MCF 10A (cell line): Measurements from ENCODE around the gene EEA1. TPM values are rescaled to one million over a fixed set of nuclear protein-coding genes. Genes with fewer than 3 reads are reported as not detected.

Source experiments
- BruUV-seq: library from RNA; stranded (reverse); fragments of 400-500 nt; replicated peaks from 2 replicates; lab custom pipeline; 2021; lab: Mats Ljungman, UMichigan
- CTCF ChIA-PET: fragments of 300-600 bp; sonication (Branson Sonifier 250); formaldehyde crosslinking; extraction: SDS; loops from one replicate; lab custom pipeline; 2021; ENCODE audit warnings: antibody characterized with exemption, inconsistent platforms; lab: Yijun Ruan, JAX
- POLR2A ChIA-PET: fragments of 300-600, 350-650 bp; sonication (Branson Sonifier 250); formaldehyde crosslinking; extraction: SDS; loops from one replicate; lab custom pipeline; 2020; ENCODE audit warnings: antibody characterized with exemption, inconsistent platforms; lab: Yijun Ruan, JAX
- DNase-seq: peaks from one replicate; pipeline ENCODE4 v3.0.0-alpha.2; 2018; ENCODE audit not compliant: unreplicated experiment
- H3K27ac Mint-ChIP-seq: one replicate; pipeline ENCODE4 v1.8.0; 2022; ENCODE audit warnings: mild to moderate bottlenecking, low read depth, mixed read lengths; ENCODE audit not compliant: unreplicated experiment
- H3K27me3 Mint-ChIP-seq: one replicate; pipeline ENCODE4 v1.8.0; 2022; ENCODE audit warnings: mixed read lengths; ENCODE audit not compliant: insufficient read depth, unreplicated experiment
- H3K36me3 Mint-ChIP-seq: one replicate; pipeline ENCODE4 v1.8.0; 2022; ENCODE audit warnings: mild to moderate bottlenecking, moderate library complexity, mixed read lengths; ENCODE audit not compliant: insufficient read depth, unreplicated experiment
- H3K4me1 Mint-ChIP-seq: one replicate; pipeline ENCODE4 v1.8.0; 2022; ENCODE audit warnings: mixed read lengths; ENCODE audit not compliant: insufficient read depth, unreplicated experiment
- H3K4me3 Mint-ChIP-seq: one replicate; pipeline ENCODE4 v1.8.0; 2022; ENCODE audit warnings: mild to moderate bottlenecking, moderate library complexity, mixed read lengths; ENCODE audit not compliant: unreplicated experiment
- H3K9me3 Mint-ChIP-seq: one replicate; pipeline ENCODE4 v1.8.0; 2022; ENCODE audit warnings: mixed read lengths; ENCODE audit not compliant: unreplicated experiment
- intact Hi-C: fragments of 100-400 bp; cut with micrococcal nuclease; formaldehyde crosslinking; loops from 2 replicates; pipeline ENCODE4 v1.14.1; 2022
- total RNA-seq: library from RNA; stranded (reverse); gene quantifications from 2 replicates; pipeline ENCODE4 v1.2.3, GENCODE V29; 2022
- TF ChIP-seq, protein P1 (sequence below): fragments of 200-600 bp; IDR thresholded peaks from one replicate; pipeline ENCODE4 v1.8.0; 2022; ENCODE audit warnings: antibody characterized with exemption, mild to moderate bottlenecking; ENCODE audit not compliant: unreplicated experiment

The EEA1 gene
- total RNA-seq, 1 experiment from 2014 or later, result 46.3 TPM

GRCh38 chr12:92876496-92876895 lies 52.6 kb downstream of the EEA1 start:
- no TSS peak for BruUV-seq
- no peak overlapping the region for H3K4me3 Mint-ChIP-seq
- peaks cover 50% of the 10 kb centered on the region for H3K36me3 Mint-ChIP-seq
- no peaks in the 10 kb centered on the region for H3K9me3 Mint-ChIP-seq
- H3K27ac Mint-ChIP-seq, result no peak overlapping the region
- ChIA-PET CTCF (interaction anchor here (0.6 to 0.7 kb wide), 4 partner anchors 19 to 1257 kb away, joined by 3 to 5 read pairs (median 4); no protein-coding TSS in a partner anchor), POLR2A (interaction anchor here (0.6 to 2.5 kb wide), 3 partner anchors 10 to 268 kb away, joined by 3 to 9 read pairs (median 6); no protein-coding TSS in a partner anchor)
- intact Hi-C loops, result no loop called here
- DNase-seq, result no peak
- H3K4me1 Mint-ChIP-seq, result no peaks in the 10 kb centered on the region
- H3K27me3 Mint-ChIP-seq, result no peaks in the 10 kb centered on the region
- TF ChIP-seq, protein P1, sequence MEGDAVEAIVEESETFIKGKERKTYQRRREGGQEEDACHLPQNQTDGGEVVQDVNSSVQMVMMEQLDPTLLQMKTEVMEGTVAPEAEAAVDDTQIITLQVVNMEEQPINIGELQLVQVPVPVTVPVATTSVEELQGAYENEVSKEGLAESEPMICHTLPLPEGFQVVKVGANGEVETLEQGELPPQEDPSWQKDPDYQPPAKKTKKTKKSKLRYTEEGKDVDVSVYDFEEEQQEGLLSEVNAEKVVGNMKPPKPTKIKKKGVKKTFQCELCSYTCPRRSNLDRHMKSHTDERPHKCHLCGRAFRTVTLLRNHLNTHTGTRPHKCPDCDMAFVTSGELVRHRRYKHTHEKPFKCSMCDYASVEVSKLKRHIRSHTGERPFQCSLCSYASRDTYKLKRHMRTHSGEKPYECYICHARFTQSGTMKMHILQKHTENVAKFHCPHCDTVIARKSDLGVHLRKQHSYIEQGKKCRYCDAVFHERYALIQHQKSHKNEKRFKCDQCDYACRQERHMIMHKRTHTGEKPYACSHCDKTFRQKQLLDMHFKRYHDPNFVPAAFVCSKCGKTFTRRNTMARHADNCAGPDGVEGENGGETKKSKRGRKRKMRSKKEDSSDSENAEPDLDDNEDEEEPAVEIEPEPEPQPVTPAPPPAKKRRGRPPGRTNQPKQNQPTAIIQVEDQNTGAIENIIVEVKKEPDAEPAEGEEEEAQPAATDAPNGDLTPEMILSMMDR, result no peak

- no peak for DNase-seq
- ChIA-PET CTCF (interaction anchor here (1.0 to 1.5 kb wide), 3 partner anchors 10 to 58 kb away, joined by 3 to 9 read pairs (median 3); partner anchors contain the start of gene EEA1), POLR2A (no interaction called here)
- BruUV-seq, result no TSS peak
- Mint-ChIP-seq H3K4me1 (no peaks in the 10 kb centered on the region), H3K9me3 (no peaks in the 10 kb centered on the region), H3K36me3 (peaks cover 7% of the 10 kb centered on the region), H3K27me3 (no peaks in the 10 kb centered on the region), H3K4me3 (no peak overlapping the region), H3K27ac (no peak overlapping the region)
- TF ChIP-seq, protein P1, result no peak
- intact Hi-C loops, result no loop called here
These were observed 58.0 kb downstream of the EEA1 start for GRCh38 chr12:92871116-92871515.

GRCh38 chr12:92866418-92866817 lies 62.7 kb downstream of the EEA1 start:
- no peak overlapping the region for H3K27ac Mint-ChIP-seq
- no peaks in the 10 kb centered on the region for H3K9me3 Mint-ChIP-seq
- no TSS peak for BruUV-seq
- TF ChIP-seq, protein P1, result no peak
- no peaks in the 10 kb centered on the region for H3K4me1 Mint-ChIP-seq
- ChIA-PET CTCF (no interaction called here), POLR2A (interaction anchor here (1.4 to 1.7 kb wide), 2 partner anchors 10 to 63 kb away, joined by 3 to 6 read pairs; partner anchors contain the start of gene EEA1)
- H3K36me3 Mint-ChIP-seq, result peaks cover 15% of the 10 kb centered on the region
- H3K4me3 Mint-ChIP-seq, result no peak overlapping the region
- intact Hi-C loops, result no loop called here
- DNase-seq, result no peak
- no peaks in the 10 kb centered on the region for H3K27me3 Mint-ChIP-seq

GRCh38 chr12:92863251-92863650 lies 65.8 kb downstream of the EEA1 start:
- ChIA-PET POLR2A (no interaction called here), CTCF (no interaction called here)
- no peaks in the 10 kb centered on the region for H3K4me1 Mint-ChIP-seq
- no peaks in the 10 kb centered on the region for H3K27me3 Mint-ChIP-seq
- no peak for DNase-seq
- H3K9me3 Mint-ChIP-seq, result no peaks in the 10 kb centered on the region
- no peak overlapping the region for H3K27ac Mint-ChIP-seq
- H3K36me3 Mint-ChIP-seq, result peaks cover 25% of the 10 kb centered on the region
- no peak overlapping the region for H3K4me3 Mint-ChIP-seq
- TF ChIP-seq, protein P1, result no peak
- intact Hi-C loops, result no loop called here
- BruUV-seq, result no TSS peak
